Hepatocyte (in vitro differentiated cells): ENCODE measurements around the gene PHIP.

Experiments
- EZH2 ChIP-seq: fragments of 200-600 bp; sonication (generic); IDR thresholded peaks from 2 replicates; pipeline ENCODE4 v1.6.1; 2016; ENCODE audit warnings: antibody characterized with exemption, mild to moderate bottlenecking, borderline replicate concordance
- EZH2phosphoT487 ChIP-seq: fragments of 200-600 bp; sonication (generic); IDR thresholded peaks from one replicate; pipeline ENCODE4 v1.6.1; 2018; ENCODE audit warnings: antibody characterized with exemption, mild to moderate bottlenecking, low read depth, moderate library complexity; ENCODE audit not compliant: unreplicated experiment, severe bottlenecking
- TF ChIP-seq, protein P1 (sequence below): fragments of 200-600 bp; sonication (generic); IDR thresholded peaks from 2 replicates; pipeline ENCODE4 v1.5.1; 2016; ENCODE audit warnings: antibody characterized with exemption, mild to moderate bottlenecking; ENCODE audit not compliant: poor library complexity

GRCh38 chr6:79065232-79065631 lies 12.8 kb downstream of the PHIP start:
- TF ChIP-seq, protein P1, sequence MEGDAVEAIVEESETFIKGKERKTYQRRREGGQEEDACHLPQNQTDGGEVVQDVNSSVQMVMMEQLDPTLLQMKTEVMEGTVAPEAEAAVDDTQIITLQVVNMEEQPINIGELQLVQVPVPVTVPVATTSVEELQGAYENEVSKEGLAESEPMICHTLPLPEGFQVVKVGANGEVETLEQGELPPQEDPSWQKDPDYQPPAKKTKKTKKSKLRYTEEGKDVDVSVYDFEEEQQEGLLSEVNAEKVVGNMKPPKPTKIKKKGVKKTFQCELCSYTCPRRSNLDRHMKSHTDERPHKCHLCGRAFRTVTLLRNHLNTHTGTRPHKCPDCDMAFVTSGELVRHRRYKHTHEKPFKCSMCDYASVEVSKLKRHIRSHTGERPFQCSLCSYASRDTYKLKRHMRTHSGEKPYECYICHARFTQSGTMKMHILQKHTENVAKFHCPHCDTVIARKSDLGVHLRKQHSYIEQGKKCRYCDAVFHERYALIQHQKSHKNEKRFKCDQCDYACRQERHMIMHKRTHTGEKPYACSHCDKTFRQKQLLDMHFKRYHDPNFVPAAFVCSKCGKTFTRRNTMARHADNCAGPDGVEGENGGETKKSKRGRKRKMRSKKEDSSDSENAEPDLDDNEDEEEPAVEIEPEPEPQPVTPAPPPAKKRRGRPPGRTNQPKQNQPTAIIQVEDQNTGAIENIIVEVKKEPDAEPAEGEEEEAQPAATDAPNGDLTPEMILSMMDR: no peak
- TF ChIP-seq EZH2 (no peak), EZH2phosphoT487 (no peak)
